ENCODE data around the gene SGF29.
"Not testable (repeated sequence)": the region's sequence is repeated elsewhere in the genome, so short reads cannot be mapped to it uniquely, and the experiment has no call there.

- TF ChIP-seq, protein P1, sequence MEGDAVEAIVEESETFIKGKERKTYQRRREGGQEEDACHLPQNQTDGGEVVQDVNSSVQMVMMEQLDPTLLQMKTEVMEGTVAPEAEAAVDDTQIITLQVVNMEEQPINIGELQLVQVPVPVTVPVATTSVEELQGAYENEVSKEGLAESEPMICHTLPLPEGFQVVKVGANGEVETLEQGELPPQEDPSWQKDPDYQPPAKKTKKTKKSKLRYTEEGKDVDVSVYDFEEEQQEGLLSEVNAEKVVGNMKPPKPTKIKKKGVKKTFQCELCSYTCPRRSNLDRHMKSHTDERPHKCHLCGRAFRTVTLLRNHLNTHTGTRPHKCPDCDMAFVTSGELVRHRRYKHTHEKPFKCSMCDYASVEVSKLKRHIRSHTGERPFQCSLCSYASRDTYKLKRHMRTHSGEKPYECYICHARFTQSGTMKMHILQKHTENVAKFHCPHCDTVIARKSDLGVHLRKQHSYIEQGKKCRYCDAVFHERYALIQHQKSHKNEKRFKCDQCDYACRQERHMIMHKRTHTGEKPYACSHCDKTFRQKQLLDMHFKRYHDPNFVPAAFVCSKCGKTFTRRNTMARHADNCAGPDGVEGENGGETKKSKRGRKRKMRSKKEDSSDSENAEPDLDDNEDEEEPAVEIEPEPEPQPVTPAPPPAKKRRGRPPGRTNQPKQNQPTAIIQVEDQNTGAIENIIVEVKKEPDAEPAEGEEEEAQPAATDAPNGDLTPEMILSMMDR (conservative IDR thresholded peaks at IDR 0.05): not testable (repeated sequence)
- TF ChIP-seq ZFX (IDR thresholded peaks at IDR 0.05): not testable (repeated sequence)
Measured at GRCh38 chr16:28630905-28631304, 77.2 kb downstream of the SGF29 start.
